DOHH2 (cell line): ENCODE results near the gene SLC2A4.

Source experiments
- EZH2phosphoT487 ChIP-seq: fragments of 200-600 bp; sonication (generic); IDR thresholded peaks from 2 replicates; pipeline ENCODE4 v1.6.1; 2017; ENCODE audit warnings: borderline replicate concordance, mild to moderate bottlenecking, antibody characterized with exemption, low read length, moderate library complexity, mixed read lengths
- TF ChIP-seq, protein P1 (sequence below): fragments of 200-600 bp; sonication (generic); IDR thresholded peaks from one replicate; pipeline ENCODE4 v1.5.1; 2014; ENCODE audit warnings: antibody characterized with exemption, mild to moderate bottlenecking, low read depth, low read length; ENCODE audit not compliant: poor library complexity, severe bottlenecking

DNA sequence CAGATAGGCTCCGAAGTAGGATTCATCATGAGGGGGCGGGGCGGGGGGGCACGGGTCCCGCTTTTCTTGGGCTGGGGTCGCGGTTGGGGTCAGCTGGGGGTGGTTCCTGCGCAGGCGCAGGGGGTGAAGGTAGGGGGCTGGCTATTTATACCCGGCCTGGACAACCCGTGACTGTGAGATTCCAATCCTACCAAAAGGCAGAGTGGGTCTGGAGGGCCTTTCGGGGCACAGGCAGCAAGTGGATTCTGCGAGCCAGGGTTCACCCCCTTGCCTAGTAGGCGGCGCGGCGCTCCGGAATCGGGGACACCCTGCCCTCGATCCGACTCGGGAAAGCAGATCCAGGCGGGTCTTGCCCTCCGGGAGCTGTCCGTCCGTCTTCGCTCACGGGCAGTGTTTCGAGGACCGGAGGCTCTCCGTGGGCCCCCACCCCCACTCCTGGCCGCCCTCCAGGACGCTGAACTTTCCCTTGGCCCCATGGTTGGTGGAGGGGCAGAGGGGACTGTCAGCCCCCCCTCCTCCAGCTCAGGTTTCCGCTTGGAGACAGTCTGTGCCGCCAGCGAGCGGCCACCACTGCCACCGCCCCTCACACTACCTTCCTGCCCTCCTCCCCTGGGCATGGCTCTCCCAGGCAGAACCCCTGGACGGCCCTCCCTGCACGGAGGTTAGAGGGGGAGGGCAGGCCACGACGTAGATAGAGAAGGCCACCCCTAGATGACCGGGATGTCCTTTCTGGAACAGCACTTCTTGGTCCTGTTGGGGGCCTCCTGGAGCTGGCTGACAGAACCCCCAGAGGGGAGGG is 634 bp downstream of the SLC2A4 start:
- TF ChIP-seq, protein P1, sequence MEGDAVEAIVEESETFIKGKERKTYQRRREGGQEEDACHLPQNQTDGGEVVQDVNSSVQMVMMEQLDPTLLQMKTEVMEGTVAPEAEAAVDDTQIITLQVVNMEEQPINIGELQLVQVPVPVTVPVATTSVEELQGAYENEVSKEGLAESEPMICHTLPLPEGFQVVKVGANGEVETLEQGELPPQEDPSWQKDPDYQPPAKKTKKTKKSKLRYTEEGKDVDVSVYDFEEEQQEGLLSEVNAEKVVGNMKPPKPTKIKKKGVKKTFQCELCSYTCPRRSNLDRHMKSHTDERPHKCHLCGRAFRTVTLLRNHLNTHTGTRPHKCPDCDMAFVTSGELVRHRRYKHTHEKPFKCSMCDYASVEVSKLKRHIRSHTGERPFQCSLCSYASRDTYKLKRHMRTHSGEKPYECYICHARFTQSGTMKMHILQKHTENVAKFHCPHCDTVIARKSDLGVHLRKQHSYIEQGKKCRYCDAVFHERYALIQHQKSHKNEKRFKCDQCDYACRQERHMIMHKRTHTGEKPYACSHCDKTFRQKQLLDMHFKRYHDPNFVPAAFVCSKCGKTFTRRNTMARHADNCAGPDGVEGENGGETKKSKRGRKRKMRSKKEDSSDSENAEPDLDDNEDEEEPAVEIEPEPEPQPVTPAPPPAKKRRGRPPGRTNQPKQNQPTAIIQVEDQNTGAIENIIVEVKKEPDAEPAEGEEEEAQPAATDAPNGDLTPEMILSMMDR: no peak
- TF ChIP-seq EZH2phosphoT487: no peak
